K562 (cell line): ENCODE data around the gene FILIP1L. TPM values are rescaled to one million over a fixed set of nuclear protein-coding genes. Genes with fewer than 3 reads are reported as not detected.
A peak's percentile ranks its signal among the peaks of the same experiment; 100 is the strongest.

Experiments
- ATAC-seq: fragments of 200-7000 bp; cut with Tn5 transposase; 3 replicates; pipeline ENCODE4 v1.9.1; 2020; ENCODE audit warnings: moderate library complexity
- BruUV-seq: library from RNA; stranded (reverse); fragments of 400-500 nt; replicated peaks from 2 replicates; lab custom pipeline; 2021; lab: Mats Ljungman, UMichigan
- CTCF ChIA-PET: fragments of 300-600 bp; formaldehyde crosslinking; extraction: SDS; loops from one replicate; lab custom pipeline; 2021; ENCODE audit warnings: low intra/inter-chr PET ratio; lab: Yijun Ruan, JAX
- POLR2A ChIA-PET: fragments of 300-600, 350-650 bp; sonication (Branson Sonifier 250); formaldehyde crosslinking; extraction: SDS; loops from one replicate; lab custom pipeline; 2021; ENCODE audit warnings: antibody characterized with exemption, inconsistent platforms; lab: Yijun Ruan, JAX
- DNase-seq, 4 experiments: peaks; one replicate each; pipeline versions ENCODE4 v3.0.0 to v3.0.0-alpha.2; 2011 to 2018; ENCODE audit warnings: low spot score in 3 of 4, mixed read lengths in 3 of 4; ENCODE audit errors: extremely low read depth in 1 of 4
- FAIRE-seq: peaks from 2 replicates; lab custom pipeline; 2011; peaks lifted over from hg19 to GRCh38; lab: Jason Lieb, UNC
- H2AFZ ChIP-seq: 2 replicates; pipeline ENCODE4 v1.6.0; 2011; ENCODE audit warnings: low read depth, low read length, control low read depth, inconsistent platforms
- H3K27ac ChIP-seq: fragments of 200-600 bp; 3 replicates; pipeline ENCODE4 v1.8.0; 2011; ENCODE audit warnings: low read depth, mild to moderate bottlenecking, control low read depth, inconsistent platforms, low read length, moderate library complexity, mixed read lengths; ENCODE audit errors: extremely low read depth
- H3K27me3 ChIP-seq, 2 experiments: fragments of 300-600 bp in 1 of 2; 2 replicates in 1 of 2; 3 replicates in 1 of 2; pipeline versions ENCODE4 v1.6.0 to v1.8.0; 2011; ENCODE audit warnings: inconsistent platforms in 2 of 2, low read length in 2 of 2, mild to moderate bottlenecking in 1 of 2, mixed read lengths in 1 of 2, moderate library complexity in 1 of 2; ENCODE audit not compliant: control insufficient read depth in 2 of 2, insufficient read depth in 2 of 2
- H3K36me3 ChIP-seq: fragments of 300-600 bp; 3 replicates; pipeline ENCODE4 v1.8.0; 2011; ENCODE audit warnings: mild to moderate bottlenecking, low read length, inconsistent platforms; ENCODE audit not compliant: control insufficient read depth, insufficient read depth
- H3K4me1 ChIP-seq, 2 experiments: fragments of 200-600 bp in 1 of 2; replicated peaks in 1 of 2; 2 replicates in 1 of 2; 3 replicates in 1 of 2; pipeline versions ENCODE4 v1.5.1 to v1.8.0; 2011; ENCODE audit warnings: inconsistent platforms in 2 of 2, low read length in 2 of 2, mild to moderate bottlenecking in 1 of 2, mixed read lengths in 1 of 2, moderate library complexity in 1 of 2; ENCODE audit not compliant: control insufficient read depth in 2 of 2, insufficient read depth in 2 of 2
- H3K4me2 ChIP-seq: 2 replicates; pipeline ENCODE4 v1.6.1; 2011; ENCODE audit warnings: low read length, control low read depth, inconsistent platforms, mixed read lengths; ENCODE audit not compliant: insufficient read depth
- H3K4me3 ChIP-seq: fragments of 200-600 bp; sonication (generic), shearing (Covaris generic); 2 replicates; pipeline ENCODE4 v1.5.1; 2016; ENCODE audit warnings: control low read depth, inconsistent platforms
- H3K79me2 ChIP-seq: fragments of 200-600 bp; 3 replicates; pipeline ENCODE4 v1.8.0; 2011; ENCODE audit warnings: low read length, inconsistent platforms; ENCODE audit not compliant: control insufficient read depth, insufficient read depth
- H3K9ac ChIP-seq, 2 experiments: 2 replicates each; pipeline versions ENCODE4 v1.6.0 to v1.6.1; 2011; ENCODE audit warnings: low read depth in 2 of 2, low read length in 2 of 2, control low read depth in 1 of 2, inconsistent platforms in 1 of 2, mild to moderate bottlenecking in 1 of 2, mixed read lengths in 1 of 2; ENCODE audit not compliant: insufficient read depth in 1 of 2
- H3K9me1 ChIP-seq: one replicate; pipeline ENCODE4 v1.6.0; 2011; ENCODE audit warnings: inconsistent platforms, mild to moderate bottlenecking, low read length, moderate library complexity; ENCODE audit not compliant: control insufficient read depth, insufficient read depth
- H3K9me3 ChIP-seq: replicated peaks from 2 replicates; pipeline ENCODE4 v1.5.1; 2011; ENCODE audit warnings: low read depth, low read length, inconsistent platforms; ENCODE audit not compliant: control insufficient read depth, insufficient read depth
- H4K20me1 ChIP-seq: replicated peaks from 2 replicates; pipeline ENCODE4 v1.6.1; 2011; ENCODE audit warnings: low read length, inconsistent platforms, mixed read lengths; ENCODE audit not compliant: control insufficient read depth, insufficient read depth
- CBX1 ChIP-seq: sonication (generic); IDR thresholded peaks from 2 replicates; pipeline ENCODE4 v1.6.1; 2016; ENCODE audit warnings: antibody characterized with exemption, low read depth, mild to moderate bottlenecking
- CBX3 ChIP-seq, 2 experiments: IDR thresholded peaks; 1 replicate in 1 of 2; 2 replicates in 1 of 2; pipeline ENCODE4 v1.6.1; 2012; ENCODE audit warnings: inconsistent platforms in 2 of 2, low read length in 2 of 2, borderline replicate concordance in 1 of 2, control low read depth in 1 of 2
- CBX5 ChIP-seq: IDR thresholded peaks from 2 replicates; pipeline ENCODE4 v1.6.1; 2014; ENCODE audit warnings: low read depth, borderline replicate concordance
- CEBPZ ChIP-seq: fragments of 150-350 bp; IDR thresholded peaks from 2 replicates; pipeline ENCODE4 v1.6.1; 2014; ENCODE audit warnings: low read depth, mild to moderate bottlenecking, low read length, borderline replicate concordance
- MXD1 ChIP-seq: fragments of 250-450 bp; sonication (Bioruptor Pico); IDR thresholded peaks from 2 replicates; pipeline ENCODE4 v1.8.0; 2021; ENCODE audit warnings: borderline replicate concordance, mild to moderate bottlenecking, moderate library complexity; ENCODE audit not compliant: poor library complexity, severe bottlenecking
- NR2C2 ChIP-seq, 2 experiments: fragments of 200-800 bp in 1 of 2; sonication (Bioruptor generic) in 1 of 2; sonication (generic) in 1 of 2; formaldehyde crosslinking in 1 of 2; IDR thresholded peaks; 2 replicates each; pipeline versions ENCODE4 v1.6.1 to v1.8.0; 2016 to 2022; ENCODE audit warnings: mild to moderate bottlenecking in 1 of 2, missing compliant biosample characterization in 1 of 2, missing genetic modification characterization in 1 of 2, missing genetic modification reagents in 1 of 2
- PHB ChIP-seq: fragments of 250-450 bp; sonication (Bioruptor Pico); IDR thresholded peaks from 2 replicates; pipeline ENCODE4 v1.5.0; 2021
- TRIM28 ChIP-seq: fragments of 450-650 bp; IDR thresholded peaks from 2 replicates; pipeline ENCODE4 v1.6.1; 2017
- ZFP36 ChIP-seq: fragments of 150-350 bp; IDR thresholded peaks from 2 replicates; pipeline ENCODE4 v1.6.1; 2018; ENCODE audit warnings: low read length, low read depth; ENCODE audit not compliant: partially characterized antibody
- ZKSCAN3 ChIP-seq: fragments of 250-450 bp; sonication (Bioruptor Pico); IDR thresholded peaks from 2 replicates; pipeline ENCODE4 v1.4.0; 2020
- ZNF143 ChIP-seq: sonication (generic); formaldehyde crosslinking; IDR thresholded peaks from 2 replicates; pipeline ENCODE4 v1.9.0; 2022; ENCODE audit warnings: mild to moderate bottlenecking, missing genetic modification reagents
- ZNF445 ChIP-seq: fragments of 250-450 bp; sonication (Bioruptor Pico); IDR thresholded peaks from 2 replicates; pipeline ENCODE4 v1.4.0; 2020; ENCODE audit warnings: low read depth, mild to moderate bottlenecking, moderate library complexity
- WGBS: fragments of 100-300 bp; shearing (Covaris generic); methylation state at CpG from one replicate; pipeline ENCODE4 v1.1.6; 2016; ENCODE audit warnings: low coverage, mixed read lengths; ENCODE audit not compliant: insufficient coverage; ENCODE audit errors: missing lambda C conversion rate; 5-methylcytosine and 5-hydroxymethylcytosine counted together
- in situ Hi-C: fragments of 300-500 bp; cut with MboI; formaldehyde crosslinking; loops from 4 replicates; pipeline ENCODE4 v1.15.0; 2018; ENCODE audit warnings: inconsistent platforms, mixed read lengths
- intact Hi-C: fragments of 100-400 bp; cut with micrococcal nuclease; formaldehyde crosslinking; loops from 2 replicates; pipeline ENCODE4 v1.14.2; 2022
- polyA plus RNA-seq, 8 experiments: library from polyadenylated mRNA; depleted of rRNA in 4 of 8; stranded (reverse) in 5 of 8; unstranded in 3 of 8; fragments of >200 nt; fragmentation: Nextera tagmentation in 2 of 8; fragmentation: Illumina TruSeq in 1 of 8; extraction: Ambion mirVana in 2 of 8; extraction: Trizol in 1 of 8; gene quantifications; 2 replicates each; pipeline versions ENCODE4 v1.2.1 to v1.2.3, GENCODE V29; 2011 to 2014; ENCODE audit warnings: inconsistent platforms in 1 of 8, missing spikeins in 1 of 8
- total RNA-seq, 7 experiments: library from RNA; depleted of rRNA in 6 of 7; stranded (reverse); fragments of >200 nt in 6 of 7; fragmentation: Illumina TruSeq in 2 of 7; extraction: Trizol in 2 of 7; gene quantifications; 2 replicates each; pipeline versions ENCODE4 v1.2.1 to v1.2.3, GENCODE V29; 2011 to 2021; ENCODE audit warnings: low replicate concordance in 1 of 7

The FILIP1L gene
- total and polyA plus RNA-seq, 9 of the 15 experiments (the other 6 are each of a cell fraction or from before 2014, with no cell fraction given): 0.50 to 2.1 (median 1.1) TPM

- 14% methylated on average over 2 of the region's 2 CpGs for WGBS
- ATAC-seq: no peak
- H3K4me2 ChIP-seq: no peak overlapping the region
- no peak overlapping the region for H3K27ac ChIP-seq
- intact Hi-C loops (loop anchor here (5.0 kb wide), 1 partner anchor 158 kb away; no protein-coding TSS in a partner anchor), in situ Hi-C loops (no loop called here)
- no peak overlapping the region for H2AFZ ChIP-seq
- peaks cover 4% of the 10 kb centered on the region; the same call in 1 of the 2 replicates for H3K9me3 ChIP-seq
- ChIA-PET POLR2A (no interaction called here), CTCF (no interaction called here)
- no peak overlapping the region for H3K9ac ChIP-seq
- H3K27me3 ChIP-seq: no peaks in the 10 kb centered on the region
- TF ChIP-seq ZNF143 (CRISPR knock-in tag) (no peak), ZNF445 (CRISPR knock-in tag) (no peak), CBX3 (IDR thresholded peaks at IDR 0.05; ENCODE audit: borderline replicate concordance in 1 of 2, low read length in 2 of 2) (peak in 1 of 2 experiments; percentile 78; a peak in 1 of 3 replicates), MXD1 (CRISPR knock-in tag) (no peak), CBX1 (0 out of 2 replicates have a peak, but pooled peaks have one; percentile 29), ZFP36 (peak; percentile 93), CEBPZ (peak; percentile 56; the same call in 1 of the 2 replicates), ZKSCAN3 (CRISPR knock-in tag) (no peak), NR2C2 (CRISPR knock-in tag; IDR thresholded peaks at IDR 0.05) (no peak), NR2C2 (tag; IDR thresholded peaks at IDR 0.05) (no peak), CBX5 (peak; percentile 80; the same call in 1 of the 2 replicates), TRIM28 (peak; percentile 24; the same call in 1 of the 2 replicates), PHB (CRISPR knock-in tag) (no peak)
- no peaks in the 10 kb centered on the region for H3K79me2 ChIP-seq
- H3K9me1 ChIP-seq: no peaks in the 10 kb centered on the region
- H4K20me1 ChIP-seq: 0 out of 2 replicates have a peak, but pooled peaks cover 7% of the 10 kb centered on the region
- H3K4me1 ChIP-seq: no peaks in the 10 kb centered on the region
- no TSS peak for BruUV-seq
- H3K4me3 ChIP-seq: no peak overlapping the region
- no peaks in the 10 kb centered on the region for H3K36me3 ChIP-seq
- FAIRE-seq: no peak
- DNase-seq: peak in 1 of 4 experiments; percentile 14
Measured at GRCh38 chr3:99805160-99805559, 309.1 kb downstream of the FILIP1L start.
